COLO668 (cell line): ENCODE data around the gene PTPRU.

Source experiments
- DNase-seq: peaks from one replicate; lab custom pipeline; 2025; ENCODE audit not compliant: unreplicated experiment; lab: John Stamatoyannopoulos, UW

PTPRU gene

GRCh38 chr1:29243871-29244200 is 7.5 kb downstream of the PTPRU start:
- DNase-seq, result no peak

- no peak for DNase-seq
Measured at GRCh38 chr1:29245261-29245660, 8.9 kb downstream of the PTPRU start.

GRCh38 chr1:29245876-29246275 is 9.6 kb downstream of the PTPRU start:
- peak; percentile 51 for DNase-seq

GRCh38 chr1:29247044-29247443 is 10.7 kb downstream of the PTPRU start:
- DNase-seq, result no peak

- no peak for DNase-seq
Measured at GRCh38 chr1:29247571-29248273, 11.4 kb downstream of the PTPRU start.

GRCh38 chr1:29248409-29248808 is 12.1 kb downstream of the PTPRU start:
- no peak for DNase-seq

- DNase-seq, result no peak
Measured at GRCh38 chr1:29249170-29249691, 12.9 kb downstream of the PTPRU start.

GRCh38 chr1:29249951-29250581 is 13.7 kb downstream of the PTPRU start:
- DNase-seq, result no peak

- DNase-seq, result no peak
Measured at GRCh38 chr1:29251164-29252124, 15.1 kb downstream of the PTPRU start.

GRCh38 chr1:29253180-29253579 is 16.9 kb downstream of the PTPRU start:
- no peak for DNase-seq

GRCh38 chr1:29254346-29254745 is 18.0 kb downstream of the PTPRU start:
- no peak for DNase-seq

- no peak for DNase-seq
Measured at GRCh38 chr1:29255134-29255666, 18.9 kb downstream of the PTPRU start.

GRCh38 chr1:29256394-29256793 is 20.1 kb downstream of the PTPRU start:
- no peak for DNase-seq

- peak; percentile 86 for DNase-seq
Measured at GRCh38 chr1:29256979-29257804, 20.9 kb downstream of the PTPRU start.

GRCh38 chr1:29258189-29258975 is 22.1 kb downstream of the PTPRU start:
- no peak for DNase-seq

GRCh38 chr1:29258976-29259801 is 22.9 kb downstream of the PTPRU start:
- no peak for DNase-seq

- DNase-seq, result peak; percentile 49
Measured at GRCh38 chr1:29259802-29260441, 23.6 kb downstream of the PTPRU start.

GRCh38 chr1:29260531-29260930 is 24.2 kb downstream of the PTPRU start:
- no peak for DNase-seq
